ENCODE data around the gene SLC49A4.
A peak's percentile ranks its signal among the peaks of the same experiment; 100 is the strongest.

Gene SLC49A4

DNA sequence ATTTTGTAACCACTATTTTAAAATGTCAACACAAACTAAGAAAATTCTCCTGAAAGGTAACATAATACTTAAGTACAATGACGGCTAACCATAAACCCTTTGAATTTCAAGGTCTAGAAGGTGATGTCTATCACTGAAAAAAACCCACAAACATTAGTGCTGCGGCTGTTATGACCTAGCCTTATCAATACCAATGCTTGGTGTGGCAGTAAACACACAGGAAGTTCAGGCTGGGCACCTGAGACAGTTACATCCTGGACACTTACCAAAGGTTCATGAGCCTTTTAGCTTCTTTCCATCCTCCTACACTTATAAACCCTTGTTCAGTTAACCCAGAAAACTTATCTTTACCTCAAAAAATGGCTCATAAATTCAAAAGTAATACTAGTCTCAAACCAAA is 7.0 kb upstream of the SLC49A4 start:
- Histone ChIP-seq H2BK5ac (ENCODE audit: low read depth, low read length, poor library complexity) (no peak overlapping the region), H4K8ac (ENCODE audit: low read depth, low read length) (no peak overlapping the region), H2AFZ (ENCODE audit: insufficient read depth, low read length, poor library complexity) (no peak overlapping the region), H3K4me2 (ENCODE audit: low read length) (no peak overlapping the region), H2AK5ac (ENCODE audit: low read length) (no peak overlapping the region), H3K36me3 (ENCODE audit: control insufficient read depth in 1 of 2, insufficient read depth in 2 of 2, low read length in 2 of 2) (no peaks in the 10 kb centered on the region), H3K14ac (ENCODE audit: low read length) (no peak overlapping the region), H3K23ac (ENCODE audit: low read length) (no peak overlapping the region), H3K27ac (ENCODE audit: low read depth, low read length) (no peak overlapping the region), H3K9ac (ENCODE audit: low read length) (no peak overlapping the region), H3K79me2 (ENCODE audit: control insufficient read depth, insufficient read depth, low read length, poor library complexity) (no peaks in the 10 kb centered on the region), H3K18ac (ENCODE audit: low read length) (no peak overlapping the region), H3K27me3 (ENCODE audit: insufficient read depth, low read length) (no peaks in the 10 kb centered on the region), H3K79me1 (ENCODE audit: low read length) (peaks cover 2% of the 10 kb centered on the region), H2BK120ac (ENCODE audit: insufficient read depth, low read length, poor library complexity) (no peak overlapping the region), H3K4me1 (ENCODE audit: control insufficient read depth in 1 of 2, insufficient read depth in 2 of 2, low read length in 2 of 2) (peaks cover 6 to 10% of the 10 kb centered on the region in 2 experiments), H4K91ac (ENCODE audit: low read depth, low read length) (no peak overlapping the region), H4K12ac (ENCODE audit: low read depth, low read length) (no peak overlapping the region), H3K4me3 (ENCODE audit: low read depth, low read length) (no peak overlapping the region), H3K9me3 (ENCODE audit: insufficient read depth, low read depth, low read length) (no peaks in the 10 kb centered on the region), H3K4ac (ENCODE audit: low read depth, low read length) (no peak overlapping the region), H2BK12ac (ENCODE audit: low read length) (no peak overlapping the region)
- WGBS (ENCODE audit: extremely low coverage, insufficient coverage, insufficient read length) = no CpG with 5 or more reads among the region's 2 CpGs
- DNase-seq = no peak

DNA sequence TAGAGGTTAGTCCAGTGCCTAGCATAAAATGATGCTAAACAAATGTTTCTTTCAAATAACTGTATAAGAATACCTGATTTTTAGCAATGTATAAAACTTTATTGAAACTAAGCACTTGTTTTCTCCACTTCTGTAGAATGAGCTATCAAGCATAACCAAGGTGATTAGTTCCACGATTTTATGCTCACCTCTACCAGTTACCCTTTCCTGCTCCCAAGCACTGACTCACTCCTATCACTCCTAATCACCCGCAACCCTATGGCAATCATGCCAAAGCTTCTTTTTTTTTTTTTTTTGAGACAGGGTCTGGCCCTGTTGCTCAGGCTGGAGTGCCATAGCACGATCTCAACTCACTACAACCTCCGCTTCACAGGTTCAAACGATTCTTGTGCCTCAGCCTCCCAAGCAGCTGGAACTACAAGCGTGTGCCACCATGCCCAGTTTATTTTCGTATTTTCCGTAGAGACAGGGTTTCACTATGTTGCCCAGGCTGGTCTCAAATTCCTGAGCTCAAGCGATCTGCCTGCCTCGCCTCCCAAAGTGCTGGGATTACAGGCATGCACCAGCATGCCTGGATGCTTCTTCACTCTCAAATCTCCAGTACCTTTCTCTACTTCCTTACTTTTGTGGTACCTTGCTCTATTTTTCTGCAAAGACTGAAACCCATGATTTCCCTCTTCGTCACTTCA is 5.1 kb upstream of the SLC49A4 start:
- Histone ChIP-seq H3K9me3 (ENCODE audit: insufficient read depth, low read depth, low read length) (no peaks in the 10 kb centered on the region), H4K12ac (ENCODE audit: low read depth, low read length) (no peak overlapping the region), H3K36me3 (ENCODE audit: control insufficient read depth in 1 of 2, insufficient read depth in 2 of 2, low read length in 2 of 2) (no peaks in the 10 kb centered on the region), H2BK120ac (ENCODE audit: insufficient read depth, low read length, poor library complexity) (peak overlapping the region; percentile 11), H4K8ac (ENCODE audit: low read depth, low read length) (no peak overlapping the region), H3K4me1 (ENCODE audit: control insufficient read depth in 1 of 2, insufficient read depth in 2 of 2, low read length in 2 of 2) (peaks cover 6 to 10% of the 10 kb centered on the region in 2 experiments), H3K4me2 (ENCODE audit: low read length) (no peak overlapping the region), H3K79me1 (ENCODE audit: low read length) (peaks cover 11% of the 10 kb centered on the region), H3K9ac (ENCODE audit: low read length) (no peak overlapping the region), H3K27ac (ENCODE audit: low read depth, low read length) (peak overlapping the region; percentile 33), H3K4me3 (ENCODE audit: low read depth, low read length) (no peak overlapping the region), H4K91ac (ENCODE audit: low read depth, low read length) (no peak overlapping the region), H3K27me3 (ENCODE audit: insufficient read depth, low read length) (no peaks in the 10 kb centered on the region), H3K14ac (ENCODE audit: low read length) (no peak overlapping the region), H2BK12ac (ENCODE audit: low read length) (peak overlapping the region; percentile 11), H2AFZ (ENCODE audit: insufficient read depth, low read length, poor library complexity) (no peak overlapping the region), H3K18ac (ENCODE audit: low read length) (no peak overlapping the region), H3K4ac (ENCODE audit: low read depth, low read length) (no peak overlapping the region), H2BK5ac (ENCODE audit: low read depth, low read length, poor library complexity) (no peak overlapping the region), H3K79me2 (ENCODE audit: control insufficient read depth, insufficient read depth, low read length, poor library complexity) (peaks cover 2% of the 10 kb centered on the region), H3K23ac (ENCODE audit: low read length) (no peak overlapping the region), H2AK5ac (ENCODE audit: low read length) (no peak overlapping the region)
- WGBS (ENCODE audit: extremely low coverage, insufficient coverage, insufficient read length) = no CpG with 5 or more reads among the region's 11 CpGs
- DNase-seq = peak; percentile 56 to 62

DNA sequence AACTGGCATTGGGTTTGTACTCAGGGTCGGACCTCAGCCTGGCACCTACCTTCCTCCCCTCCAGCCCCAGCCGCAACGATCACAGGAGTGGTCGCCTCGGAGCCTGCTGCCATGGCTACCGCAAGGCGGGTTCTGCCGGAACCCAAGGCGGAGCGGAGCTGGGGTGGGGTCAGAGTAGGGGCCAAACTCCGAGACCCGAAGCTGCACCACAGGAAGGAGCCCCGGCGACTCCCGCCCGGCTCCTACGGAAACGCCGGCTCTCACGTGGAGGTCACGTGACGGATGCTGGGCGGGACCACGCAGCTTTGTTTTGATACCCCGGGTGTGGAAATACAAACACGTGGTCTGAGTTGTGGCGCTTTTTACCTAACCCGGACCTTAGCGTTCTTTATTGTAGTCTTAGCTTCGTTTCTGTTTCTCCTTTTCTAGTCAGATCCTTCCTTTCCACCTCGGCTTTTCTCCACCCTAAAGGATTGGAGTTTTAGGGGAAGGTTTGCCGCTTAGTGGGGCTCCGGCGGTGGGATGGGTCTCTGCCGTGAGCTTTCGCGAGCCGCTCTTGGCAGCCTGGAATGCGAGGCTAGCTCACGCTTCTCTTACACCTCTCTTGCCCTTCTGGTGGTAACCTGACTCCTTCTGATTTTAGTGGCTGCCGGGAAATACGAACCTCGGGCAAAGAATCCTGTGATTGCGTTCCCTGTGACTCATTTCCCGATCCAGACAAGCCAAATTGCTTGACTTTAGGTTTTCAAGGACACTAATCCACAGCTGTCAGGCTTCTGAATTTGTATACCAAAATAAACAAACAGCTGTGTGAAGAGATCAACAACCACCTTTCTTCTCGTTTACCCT is 1.1 kb upstream of the SLC49A4 start, which contains the start of gene HSPBAP1:
HSPBAP1 (minus strand) TSS at position 264 of the 849 bp plus-strand sequence; CDS start at position 113, 151 bp downstream.
- DNase-seq = peak; percentile 95 to 97
- H3K4me1 ChIP-seq (ENCODE audit: control insufficient read depth in 1 of 2, insufficient read depth in 2 of 2, low read length in 2 of 2) = peaks cover 0 to 6% of the 10 kb centered on the region in 2 experiments
- peak within 1 kb of the TSS; percentile 65 for H3K4me2 ChIP-seq (ENCODE audit: low read length)
- H4K8ac ChIP-seq (ENCODE audit: low read depth, low read length) = peak within 1 kb of the TSS; percentile 83
- no peaks in the 10 kb centered on the region for H3K36me3 ChIP-seq (ENCODE audit: control insufficient read depth in 1 of 2, insufficient read depth in 2 of 2, low read length in 2 of 2)
- peaks cover 1% of the 10 kb centered on the region for H3K9me3 ChIP-seq (ENCODE audit: insufficient read depth, low read depth, low read length)
- no peaks in the 10 kb centered on the region for H3K27me3 ChIP-seq (ENCODE audit: insufficient read depth, low read length)
- peak within 1 kb of the TSS; percentile 63 for H3K14ac ChIP-seq (ENCODE audit: low read length)
- H3K4ac ChIP-seq (ENCODE audit: low read depth, low read length) = peak within 1 kb of the TSS; percentile 9
- H3K9ac ChIP-seq (ENCODE audit: low read length) = peak within 1 kb of the TSS; percentile 82
- H3K79me1 ChIP-seq (ENCODE audit: low read length) = peaks cover 15% of the 10 kb centered on the region
- H2BK120ac ChIP-seq (ENCODE audit: insufficient read depth, low read length, poor library complexity) = peak within 1 kb of the TSS; percentile 34
- H4K12ac ChIP-seq (ENCODE audit: low read depth, low read length) = peak within 1 kb of the TSS; percentile 59
- peak within 1 kb of the TSS; percentile 27 for H2BK12ac ChIP-seq (ENCODE audit: low read length)
- H3K4me3 ChIP-seq (ENCODE audit: low read depth, low read length) = peak within 1 kb of the TSS; percentile 86
- peak within 1 kb of the TSS; percentile 82 for H2BK5ac ChIP-seq (ENCODE audit: low read depth, low read length, poor library complexity)
- H4K91ac ChIP-seq (ENCODE audit: low read depth, low read length) = peak within 1 kb of the TSS; percentile 70
- H2AFZ ChIP-seq (ENCODE audit: insufficient read depth, low read length, poor library complexity) = peak within 1 kb of the TSS; percentile 66
- no CpG with 5 or more reads among the region's 46 CpGs for WGBS (ENCODE audit: extremely low coverage, insufficient coverage, insufficient read length)
- H3K23ac ChIP-seq (ENCODE audit: low read length) = no peak within 1 kb of the TSS
- H3K27ac ChIP-seq (ENCODE audit: low read depth, low read length) = peak within 1 kb of the TSS; percentile 70
- peaks cover 7% of the 10 kb centered on the region for H3K79me2 ChIP-seq (ENCODE audit: control insufficient read depth, insufficient read depth, low read length, poor library complexity)
- H2AK5ac ChIP-seq (ENCODE audit: low read length) = no peak within 1 kb of the TSS
- H3K18ac ChIP-seq (ENCODE audit: low read length) = peak within 1 kb of the TSS; percentile 41

GRCh38 chr3:122794483-122794778 is 438 bp upstream of the SLC49A4 start:
- Histone ChIP-seq H3K4ac (ENCODE audit: low read depth, low read length) (no peak overlapping the region), H3K4me3 (ENCODE audit: low read depth, low read length) (peak overlapping the region; percentile 55), H2BK12ac (ENCODE audit: low read length) (peak overlapping the region; percentile 27), H2BK120ac (ENCODE audit: insufficient read depth, low read length, poor library complexity) (no peak overlapping the region), H2BK5ac (ENCODE audit: low read depth, low read length, poor library complexity) (peak overlapping the region; percentile 82), H2AFZ (ENCODE audit: insufficient read depth, low read length, poor library complexity) (peak overlapping the region; percentile 43), H3K14ac (ENCODE audit: low read length) (no peak overlapping the region), H3K79me2 (ENCODE audit: control insufficient read depth, insufficient read depth, low read length, poor library complexity) (peaks cover 7% of the 10 kb centered on the region), H4K8ac (ENCODE audit: low read depth, low read length) (peak overlapping the region; percentile 54), H4K12ac (ENCODE audit: low read depth, low read length) (no peak overlapping the region), H2AK5ac (ENCODE audit: low read length) (no peak overlapping the region), H4K91ac (ENCODE audit: low read depth, low read length) (no peak overlapping the region), H3K36me3 (ENCODE audit: control insufficient read depth in 1 of 2, insufficient read depth in 2 of 2, low read length in 2 of 2) (no peaks in the 10 kb centered on the region), H3K4me1 (ENCODE audit: control insufficient read depth in 1 of 2, insufficient read depth in 2 of 2, low read length in 2 of 2) (peaks cover 0 to 8% of the 10 kb centered on the region in 2 experiments), H3K18ac (ENCODE audit: low read length) (no peak overlapping the region), H3K27me3 (ENCODE audit: insufficient read depth, low read length) (no peaks in the 10 kb centered on the region), H3K9ac (ENCODE audit: low read length) (no peak overlapping the region), H3K4me2 (ENCODE audit: low read length) (peak overlapping the region; percentile 65), H3K23ac (ENCODE audit: low read length) (no peak overlapping the region), H3K27ac (ENCODE audit: low read depth, low read length) (peak overlapping the region; percentile 62), H3K79me1 (ENCODE audit: low read length) (peaks cover 15% of the 10 kb centered on the region), H3K9me3 (ENCODE audit: insufficient read depth, low read depth, low read length) (peaks cover 1% of the 10 kb centered on the region)
- WGBS (ENCODE audit: extremely low coverage, insufficient coverage, insufficient read length) = no CpG with 5 or more reads among the region's 6 CpGs
- no peak for DNase-seq

All from trophoblast cell (in vitro differentiated cells and primary cell).